ENCODE data around the gene RPL18.
"Not testable (repeated sequence)": the region's sequence is repeated elsewhere in the genome, so short reads cannot be mapped to it uniquely, and the experiment has no call there.

RPL18 gene

DNA sequence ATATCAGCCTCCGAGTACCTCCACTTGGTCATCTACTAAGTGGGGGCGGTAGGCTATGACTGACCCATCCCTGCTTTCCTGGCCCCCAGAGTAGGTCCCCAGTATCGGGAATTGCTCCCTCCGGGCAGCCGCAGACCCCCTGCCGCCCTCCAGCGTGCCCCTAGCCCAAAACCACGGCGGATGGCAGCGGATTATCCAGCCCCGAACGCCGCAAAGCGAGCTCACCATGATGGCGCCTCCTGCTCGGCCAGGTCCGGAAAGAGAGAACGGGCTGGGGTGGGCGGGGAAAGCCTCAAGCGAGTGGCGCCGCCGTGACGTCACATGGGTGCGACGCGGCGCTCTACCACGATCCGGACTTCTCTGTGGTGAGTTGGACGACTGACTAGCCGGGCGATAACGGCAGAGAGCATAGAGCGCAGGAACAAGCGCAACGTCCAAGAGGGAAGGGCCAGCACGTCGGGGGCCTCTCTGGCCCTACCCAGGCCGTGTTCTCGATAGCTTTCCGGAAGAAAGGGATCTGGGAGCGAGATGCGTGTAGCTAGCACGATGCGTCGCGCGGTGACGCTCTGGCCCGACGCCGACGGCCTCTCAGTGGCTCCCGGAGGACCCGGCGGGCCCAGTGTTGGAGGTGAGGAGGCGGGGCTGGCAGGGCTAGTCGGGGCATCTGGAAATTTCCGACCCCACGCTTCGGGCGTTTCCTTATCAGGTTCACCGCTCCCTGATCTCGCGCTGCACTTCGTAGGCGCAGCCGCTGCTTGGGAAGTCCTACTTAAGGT is at the start of gene RPL18, which contains the start of gene SPHK2:
Gene RPL18, minus strand, starts transcription at position 263 of the 776 bp plus-strand sequence. Its CDS starts 35 bp downstream, at position 228.
Gene SPHK2, plus strand, starts transcription at position 591 of the 776 bp plus-strand sequence. CDS start 1,009 bp downstream, outside the sequence.
- DNase-seq = peak; percentile 99

- no peak for DNase-seq
These were observed 49.8 kb upstream of the RPL18 start for GRCh38 chr19:48668761-48669160.

- no peak for DNase-seq
These were observed 49.4 kb upstream of the RPL18 start for GRCh38 chr19:48668332-48668731.

DNA sequence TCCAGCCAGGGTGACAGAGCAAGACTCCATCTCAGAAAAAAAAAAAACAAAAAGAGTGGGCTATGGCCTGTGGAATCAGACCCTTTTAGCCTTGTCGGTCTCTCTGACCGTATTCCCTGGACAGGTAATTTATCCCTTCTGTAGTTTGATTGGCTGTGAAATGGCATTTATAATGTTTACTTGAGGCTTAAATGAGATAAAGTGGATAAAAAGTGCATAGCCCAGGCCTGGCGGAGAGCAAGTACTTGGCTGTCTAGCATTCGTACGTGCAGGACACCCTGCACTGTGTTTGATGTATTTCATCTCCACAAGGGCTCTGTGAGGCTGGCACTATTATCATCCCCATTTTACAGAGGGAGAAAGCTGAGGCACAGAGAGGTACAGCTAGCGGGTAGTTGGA is 46.8 kb upstream of the RPL18 start:
- DNase-seq = no peak

GRCh38 chr19:48664476-48664875 is 45.5 kb upstream of the RPL18 start:
- DNase-seq = no peak

DNA sequence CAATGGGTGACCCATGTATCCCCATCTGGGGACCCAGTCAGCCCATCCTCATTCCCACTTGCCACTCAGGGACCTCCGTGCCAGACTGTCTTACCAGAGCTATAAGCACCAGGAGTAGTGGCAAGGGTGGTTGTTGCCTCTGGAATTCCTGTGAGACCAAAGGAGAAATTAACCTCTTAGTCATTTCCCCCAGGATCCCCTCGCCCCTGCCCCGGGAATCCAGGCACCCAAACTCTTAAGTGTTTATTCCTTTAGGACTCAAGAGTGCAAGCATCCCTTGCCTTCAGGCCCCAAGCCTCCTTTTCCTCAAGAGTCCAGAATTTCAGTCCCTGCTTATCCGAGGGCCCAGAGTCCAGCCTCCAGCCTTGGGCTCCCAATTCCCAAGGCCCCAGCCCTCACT is 44.7 kb upstream of the RPL18 start:
- no peak for DNase-seq

GRCh38 chr19:48661711-48662090 is 42.7 kb upstream of the RPL18 start:
- DNase-seq = no peak

DNA sequence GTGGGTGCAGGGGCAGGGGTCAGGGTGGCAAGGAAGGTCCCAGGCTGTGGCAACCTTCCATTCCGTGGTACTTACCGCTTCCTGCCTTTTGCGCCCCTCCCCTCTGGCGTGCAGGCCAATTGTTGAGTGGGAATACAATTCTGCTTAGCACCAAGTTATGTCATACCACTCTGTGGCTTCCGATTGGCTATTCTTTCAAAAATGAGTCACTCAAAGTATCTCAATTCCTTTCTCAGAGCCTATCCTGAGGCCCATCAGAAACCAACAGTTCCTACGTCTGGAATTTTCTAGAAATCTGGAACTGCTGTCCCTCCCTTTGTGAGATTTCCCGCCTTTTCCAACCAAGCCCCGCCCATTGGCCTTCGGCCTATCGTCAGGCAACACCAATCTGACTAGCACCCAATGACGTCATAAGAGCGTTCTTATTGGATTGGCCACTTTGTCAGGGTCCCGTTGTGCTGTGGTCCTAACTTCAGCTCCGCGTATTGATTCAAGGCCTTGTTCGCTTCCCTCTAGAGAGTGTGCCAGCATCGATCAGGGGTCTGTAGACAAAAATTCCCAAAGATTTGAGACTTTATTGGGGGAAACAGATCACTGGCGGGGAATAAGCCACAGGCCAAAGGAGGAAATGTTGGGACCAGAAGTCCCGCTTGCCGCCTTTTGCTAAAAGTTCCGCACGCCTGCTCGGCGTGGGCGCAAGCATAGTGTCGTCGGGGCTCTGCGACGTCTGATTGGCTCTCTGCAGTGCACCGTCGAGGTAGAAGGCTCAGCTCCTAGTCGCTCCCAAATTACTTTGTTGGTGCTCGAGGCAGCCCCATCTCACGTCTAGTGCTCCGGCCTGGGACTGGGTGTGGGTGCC is 42.1 kb upstream of the RPL18 start:
- DNase-seq = no peak

GRCh38 chr19:48659768-48660167 is 40.8 kb upstream of the RPL18 start:
- no peak for DNase-seq

DNA sequence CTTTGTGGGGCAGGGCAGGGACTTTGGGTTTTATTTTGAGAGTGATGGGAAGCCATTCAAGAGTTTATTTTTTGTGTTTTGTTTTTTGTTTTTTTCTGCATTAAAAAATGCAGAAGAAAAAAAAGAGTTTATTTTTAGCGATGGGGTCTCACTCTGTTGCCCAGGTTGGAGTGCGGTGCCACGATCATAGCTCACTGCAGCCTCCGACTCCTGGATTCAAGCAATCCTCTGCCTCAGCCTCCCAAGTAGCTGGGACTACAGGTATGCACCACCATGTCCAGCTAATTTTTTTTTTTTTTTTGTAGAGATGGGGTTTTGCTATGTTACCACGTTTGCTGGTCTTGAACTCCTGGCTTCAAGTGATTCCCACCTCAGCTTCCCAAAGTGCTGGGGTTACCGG is 39.5 kb upstream of the RPL18 start:
- no peak for DNase-seq

- DNase-seq = not testable (repeated sequence)
These were observed 38.9 kb upstream of the RPL18 start for GRCh38 chr19:48657828-48658227.

- DNase-seq = no peak
These were observed 38.0 kb upstream of the RPL18 start for GRCh38 chr19:48656840-48657474.

DNA sequence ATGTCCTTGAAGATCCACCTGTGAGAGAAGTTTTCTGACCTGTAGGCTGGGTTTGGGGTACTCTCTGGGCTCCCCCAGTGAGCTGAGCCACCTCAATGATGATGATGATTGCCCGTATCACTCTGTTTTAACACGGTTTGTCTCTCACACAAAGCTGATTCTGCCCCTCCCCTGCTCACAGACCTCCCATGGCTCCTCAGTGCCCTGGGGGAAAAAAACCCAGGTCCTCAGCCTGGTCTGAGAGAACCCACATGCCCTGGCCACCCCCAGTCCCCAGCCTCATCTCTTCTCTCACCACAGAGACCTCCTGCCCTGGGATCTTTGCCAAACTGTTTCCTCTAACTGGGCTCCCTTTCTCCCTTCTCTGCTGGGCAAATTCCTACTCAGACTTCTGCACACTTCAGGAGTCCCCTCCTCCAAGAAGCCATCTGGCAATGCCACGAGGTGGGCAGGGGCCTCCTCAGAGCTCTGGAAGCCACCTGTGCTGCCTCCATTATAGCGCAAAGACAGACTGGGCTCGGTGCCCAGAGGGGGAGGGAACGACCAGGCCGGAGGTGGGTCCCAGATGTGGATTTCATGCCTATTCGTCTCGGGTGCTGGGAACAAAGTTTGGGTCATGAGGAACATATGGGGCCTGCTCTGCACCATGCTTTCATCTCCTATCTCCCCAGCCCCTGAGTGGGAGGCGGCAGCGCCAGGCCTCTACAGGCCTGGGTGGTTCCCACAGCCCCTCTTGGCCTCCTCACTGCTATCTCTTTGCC is 35.5 kb upstream of the RPL18 start:
- DNase-seq = no peak

GRCh38 chr19:48651683-48652048 is 32.7 kb upstream of the RPL18 start:
- no peak for DNase-seq

GRCh38 chr19:48650974-48651682 is 32.1 kb upstream of the RPL18 start:
- DNase-seq = no peak

DNA sequence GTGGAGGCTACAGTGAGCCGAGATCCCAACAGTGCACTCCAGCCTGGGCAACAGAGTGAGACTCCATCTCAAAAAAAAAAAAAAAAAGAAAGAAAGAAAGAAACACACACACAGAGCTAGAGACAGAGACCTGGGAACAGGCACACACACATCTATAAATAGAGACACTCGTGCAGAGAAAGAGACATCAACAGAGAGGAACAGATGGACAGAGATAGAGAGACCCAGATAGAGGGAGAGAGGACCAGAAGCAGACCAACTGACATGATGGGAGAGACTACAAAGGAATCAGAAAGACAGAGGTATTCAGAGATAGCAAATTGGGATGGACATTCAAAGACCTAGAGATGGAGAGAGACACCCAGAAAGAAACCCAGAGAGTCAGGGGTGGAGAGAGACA is 29.2 kb upstream of the RPL18 start:
- DNase-seq = no peak

DNA sequence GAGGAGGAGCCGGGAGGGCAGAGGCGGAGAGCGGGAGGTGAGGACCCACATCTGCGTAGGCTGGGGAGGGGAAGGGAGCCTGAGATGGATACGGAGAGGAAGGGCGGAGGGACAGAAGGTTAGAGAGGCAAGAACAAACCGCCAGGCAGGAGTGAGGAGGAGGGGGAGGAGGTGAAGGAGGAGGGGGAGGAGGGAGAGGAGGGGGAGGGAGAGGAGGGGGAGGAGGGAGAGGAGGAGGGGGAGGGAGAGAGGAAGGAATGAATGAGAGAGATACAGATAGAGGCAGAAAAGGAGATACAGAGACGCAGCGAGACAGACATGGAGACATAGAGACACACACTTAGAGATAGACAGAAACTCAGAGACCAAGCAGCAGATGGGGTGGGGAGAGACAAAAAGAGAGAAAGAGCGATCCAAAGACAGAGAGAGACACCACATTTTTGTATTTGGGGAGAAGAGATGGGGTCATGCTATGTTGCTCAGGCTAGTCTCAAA is 27.8 kb upstream of the RPL18 start:
- DNase-seq = no peak

GRCh38 chr19:48646001-48646721 is 27.2 kb upstream of the RPL18 start, which contains the start of gene CA11:
CA11 (minus strand) TSS chr19:48646187; CDS start chr19:48645632, 555 bp downstream.
- DNase-seq = peak; percentile 83

GRCh38 chr19:48645620-48646000 is 26.6 kb upstream of the RPL18 start:
- no peak for DNase-seq

DNA sequence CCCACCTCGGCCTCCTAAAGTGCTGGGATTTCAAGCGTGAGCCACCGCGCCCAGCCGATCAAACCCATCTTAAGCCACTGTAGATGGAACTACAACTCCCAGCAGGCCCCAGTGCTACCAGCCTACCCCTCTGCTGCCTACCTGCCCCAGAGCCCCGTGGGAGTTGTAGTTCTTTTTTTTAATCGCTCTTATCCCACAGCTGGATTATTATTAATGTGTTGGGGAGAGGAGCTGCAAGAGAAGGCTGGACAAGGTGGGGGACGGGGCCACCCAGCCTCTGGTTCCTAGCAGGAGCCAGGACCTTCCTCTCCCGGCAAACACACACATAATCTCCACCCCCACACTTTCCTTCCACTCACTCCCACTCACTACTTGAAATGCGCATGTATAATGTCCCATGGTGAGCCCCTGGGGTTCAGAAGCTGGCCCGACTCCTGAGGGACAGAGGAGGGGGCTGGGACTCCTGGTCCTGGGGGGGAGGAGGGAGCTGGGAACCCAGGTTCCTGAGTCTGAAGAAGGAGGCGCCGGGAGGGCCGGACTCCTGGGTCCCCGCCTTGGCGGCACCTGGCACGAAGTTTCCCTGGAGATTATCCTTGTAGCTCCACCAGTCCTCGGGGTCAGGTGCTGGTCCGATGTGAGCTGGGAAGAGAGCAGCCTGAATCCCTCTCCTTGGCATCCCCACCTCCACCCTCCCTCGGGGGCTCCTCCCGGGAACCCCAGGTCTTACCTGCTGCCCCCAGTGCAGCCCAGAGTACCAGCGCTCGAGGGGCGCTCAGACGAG is 26.1 kb upstream of the RPL18 start:
- DNase-seq = peak; percentile 74
